HG03139 (cell line): ENCODE measurements around the gene ACKR2.

Experiments used
- ATAC-seq: cut with Tn5 transposase; IDR thresholded peaks from one replicate; pipeline ENCODE4 v1.9.1; 2021; ENCODE audit not compliant: unreplicated experiment

Gene ACKR2

GRCh38 chr3:42829083-42829627 lies 19.9 kb downstream of the ACKR2 start:
- no peak for ATAC-seq

GRCh38 chr3:42829628-42830436 lies 20.6 kb downstream of the ACKR2 start:
- no peak for ATAC-seq

GRCh38 chr3:42830437-42831320 lies 21.4 kb downstream of the ACKR2 start:
- ATAC-seq = no peak

GRCh38 chr3:42831321-42831713 lies 22.1 kb downstream of the ACKR2 start:
- no peak for ATAC-seq

GRCh38 chr3:42836150-42837123 lies 27.2 kb downstream of the ACKR2 start:
- no peak for ATAC-seq

GRCh38 chr3:42838571-42838970 lies 29.3 kb downstream of the ACKR2 start:
- no peak for ATAC-seq

- peak; percentile 90 for ATAC-seq
Observed at GRCh38 chr3:42839616-42840015, 30.4 kb downstream of the ACKR2 start.

GRCh38 chr3:42841332-42841731 lies 32.1 kb downstream of the ACKR2 start:
- no peak for ATAC-seq

- ATAC-seq = no peak
Observed at GRCh38 chr3:42843713-42844411, 34.6 kb downstream of the ACKR2 start.

GRCh38 chr3:42844412-42844713 lies 35.1 kb downstream of the ACKR2 start:
- ATAC-seq = no peak

GRCh38 chr3:42844815-42845214 lies 35.6 kb downstream of the ACKR2 start:
- no peak for ATAC-seq

GRCh38 chr3:42846685-42847522 lies 37.7 kb downstream of the ACKR2 start:
- no peak for ATAC-seq

- ATAC-seq = no peak
Observed at GRCh38 chr3:42847731-42848130, 38.5 kb downstream of the ACKR2 start.

- no peak for ATAC-seq
Observed at GRCh38 chr3:42849017-42849416, 39.8 kb downstream of the ACKR2 start.

- ATAC-seq = no peak
Observed at GRCh38 chr3:42850263-42850662, 41.0 kb downstream of the ACKR2 start.

GRCh38 chr3:42851228-42851834 lies 42.1 kb downstream of the ACKR2 start:
- no peak for ATAC-seq

GRCh38 chr3:42852441-42852840 lies 43.2 kb downstream of the ACKR2 start:
- no peak for ATAC-seq

GRCh38 chr3:42853056-42853455 lies 43.8 kb downstream of the ACKR2 start:
- ATAC-seq = no peak

- no peak for ATAC-seq
Observed at GRCh38 chr3:42853739-42854302, 44.6 kb downstream of the ACKR2 start.
